C4-2B (cell line): ENCODE data around the gene PTMA.
"Not testable (repeated sequence)": the region's sequence is repeated elsewhere in the genome, so short reads cannot be mapped to it uniquely, and the experiment has no call there.

Experiments
- H3K27ac ChIP-seq: fragments of 450-650 bp; 2 replicates; pipeline ENCODE4 v1.5.1; 2017
- CTCF ChIP-seq: fragments of 450-650 bp; conservative IDR thresholded peaks from 2 replicates; pipeline ENCODE4 v1.5.1; 2017; ENCODE audit warnings: mild to moderate bottlenecking
- ZFX ChIP-seq: fragments of 450-650 bp; IDR thresholded peaks from 2 replicates; pipeline ENCODE4 v1.6.1; 2017

Gene PTMA

GRCh38 chr2:231707927-231708772 lies at the start of gene PTMA:
Gene PTMA (plus strand): TSS chr2:231708525. CDS start chr2:231708707, 182 bp downstream.
- H3K27ac ChIP-seq: peak within 1 kb of the TSS; percentile 98
- TF ChIP-seq CTCF (no peak), ZFX (no peak)

DNA sequence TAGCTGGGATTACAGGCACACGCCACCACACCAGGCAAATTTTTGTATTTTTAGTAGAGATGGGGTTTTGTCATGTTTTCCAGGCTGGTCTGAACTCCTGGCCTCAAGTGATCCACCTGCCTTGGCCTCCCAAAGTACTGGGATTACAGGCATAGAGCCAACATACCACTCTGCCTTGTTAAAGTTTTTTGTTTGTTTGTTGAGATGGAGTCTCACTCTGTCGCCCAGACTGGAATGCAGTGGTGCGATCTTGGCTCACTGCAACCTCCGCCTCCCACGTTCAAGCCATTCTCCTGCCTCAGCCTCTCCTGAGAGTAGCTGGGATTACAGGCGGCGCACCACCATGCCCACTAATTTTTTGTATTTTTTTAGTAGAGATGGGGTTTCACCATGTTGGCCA lies 48.3 kb upstream of the PTMA start:
- not testable (repeated sequence) for H3K27ac ChIP-seq

GRCh38 chr2:231660860-231661259 lies 47.5 kb upstream of the PTMA start:
- H3K27ac ChIP-seq: no peak overlapping the region
- no peak for TF ChIP-seq CTCF
- TF ChIP-seq ZFX: no peak

DNA sequence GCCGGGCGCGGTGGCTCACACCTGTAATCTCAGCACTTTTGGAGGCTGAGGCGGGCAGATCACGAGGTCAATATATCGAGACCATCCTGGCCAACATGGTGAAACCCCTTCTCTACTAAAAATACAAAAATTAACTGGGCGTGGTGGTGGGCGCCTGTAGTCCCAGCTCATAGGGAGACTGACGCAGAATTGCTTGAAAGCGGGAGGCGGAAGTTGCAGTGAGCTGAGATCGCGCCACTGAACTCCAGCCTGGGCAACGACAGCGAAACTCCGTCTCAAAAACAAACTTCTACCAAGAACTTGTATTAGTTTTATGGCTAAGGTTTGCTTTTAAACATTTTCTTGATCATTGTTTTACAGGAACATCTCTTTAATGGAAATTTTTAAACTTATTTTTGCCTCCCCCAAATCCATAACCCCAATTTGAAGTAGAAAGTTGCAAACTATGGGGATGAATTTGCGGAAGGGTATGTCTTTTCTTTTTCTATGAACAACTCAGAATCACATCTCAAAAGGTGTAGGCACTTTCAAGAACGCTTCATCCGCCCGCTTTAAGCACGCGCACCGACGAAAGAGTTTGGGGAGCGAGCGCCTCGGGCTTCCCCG lies 46.8 kb upstream of the PTMA start:
- TF ChIP-seq ZFX: no peak
- no peak for TF ChIP-seq CTCF
- peak overlapping the region; percentile 51 for H3K27ac ChIP-seq

DNA sequence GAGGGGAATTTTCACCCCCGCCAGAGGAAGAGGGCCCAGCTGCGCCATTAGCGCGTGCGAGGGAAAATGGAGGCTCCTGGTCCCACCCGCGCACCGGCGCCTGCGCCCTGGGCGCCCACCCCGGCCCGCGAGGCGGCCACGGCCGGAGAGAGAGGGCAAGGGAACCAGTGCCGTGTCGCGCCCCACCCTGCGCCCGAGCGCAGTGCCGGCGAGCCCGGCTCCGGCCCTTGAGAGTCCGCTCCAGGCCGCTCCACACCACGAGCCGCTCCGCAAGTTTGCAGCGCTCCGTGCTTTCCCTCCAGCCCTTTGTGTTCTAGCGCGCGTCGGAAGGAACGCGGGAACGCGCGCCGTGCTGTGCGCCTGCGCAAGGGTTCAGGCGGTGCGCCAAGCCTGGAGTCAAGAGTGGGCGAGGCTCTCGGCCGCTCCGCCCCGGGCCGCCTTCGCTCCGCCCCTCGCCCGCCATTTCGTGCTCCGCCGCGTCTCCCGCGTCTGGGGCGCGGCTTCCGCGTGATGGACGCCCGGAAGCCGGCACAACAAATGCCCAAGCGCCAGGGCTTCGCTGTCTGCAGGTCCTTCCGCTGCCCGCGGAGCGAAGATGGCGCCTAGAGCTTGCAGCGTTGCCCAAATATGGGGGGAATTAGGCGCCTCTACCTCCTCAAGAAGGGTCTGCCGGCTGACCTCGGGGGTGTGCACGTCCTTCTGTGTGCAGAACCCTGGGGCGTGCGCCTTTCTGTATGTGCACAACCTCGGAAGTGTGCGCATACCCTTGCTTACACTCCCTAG lies 46.1 kb upstream of the PTMA start:
- TF ChIP-seq ZFX (peak; percentile 33; the same call in 1 of the 2 replicates), CTCF (no peak)
- peak overlapping the region; percentile 51 for H3K27ac ChIP-seq

- H3K27ac ChIP-seq: peak overlapping the region; percentile 51
- TF ChIP-seq ZFX: no peak
- no peak for TF ChIP-seq CTCF
These were observed 45.4 kb upstream of the PTMA start for GRCh38 chr2:231662811-231663457.

- TF ChIP-seq CTCF (no peak), ZFX (no peak)
- no peak overlapping the region for H3K27ac ChIP-seq
These were observed 44.7 kb upstream of the PTMA start for GRCh38 chr2:231663458-231664212.
